Spleen (tissue), 11 donors: ENCODE results near the gene TJP2. TPM values are rescaled to one million over a fixed set of nuclear protein-coding genes. Genes with fewer than 3 reads are reported as not detected.

Source experiments
- DNase-seq: peaks from one replicate; pipeline ENCODE4 v3.0.0-alpha.2; 2020
- H3K27ac ChIP-seq, 8 donors: fragments of 200-600 bp; sonication (generic) in 7 of 8; 1 replicate in 4 of 8; 2 replicates in 4 of 8; pipeline versions ENCODE4 v1.5.0 to v1.8.0; 2016 to 2021; ENCODE audit warnings: inconsistent platforms in 4 of 8, mild to moderate bottlenecking in 4 of 8, moderate library complexity in 1 of 8
- H3K27me3 ChIP-seq, 7 donors: fragments of 200-600 bp; sonication (generic) in 6 of 7; replicated peaks in 1 of 7; 1 replicate in 4 of 7; 2 replicates in 3 of 7; pipeline versions ENCODE4 v1.5.0 to v1.8.0; 2016 to 2021; ENCODE audit warnings: inconsistent platforms in 3 of 7, mild to moderate bottlenecking in 1 of 7
- H3K36me3 ChIP-seq, 6 donors: fragments of 200-600 bp; sonication (generic) in 5 of 6; 1 replicate in 4 of 6; 2 replicates in 2 of 6; pipeline versions ENCODE4 v1.5.0 to v1.8.0; 2016 to 2021; ENCODE audit warnings: inconsistent platforms in 2 of 6
- H3K4me1 ChIP-seq, 6 donors: fragments of 200-600 bp; sonication (generic) in 5 of 6; 1 replicate in 3 of 6; 2 replicates in 3 of 6; pipeline versions ENCODE4 v1.5.0 to v1.8.0; 2016 to 2021; ENCODE audit warnings: inconsistent platforms in 3 of 6
- H3K4me3 ChIP-seq, 8 donors: fragments of 200-600 bp; sonication (generic) in 7 of 8; 1 replicate in 4 of 8; 2 replicates in 4 of 8; pipeline versions ENCODE4 v1.5.0 to v1.8.0; 2016 to 2021; ENCODE audit warnings: inconsistent platforms in 4 of 8, mild to moderate bottlenecking in 4 of 8, moderate library complexity in 2 of 8
- H3K9me3 ChIP-seq, 8 donors: fragments of 200-600 bp; sonication (generic) in 7 of 8; 1 replicate in 4 of 8; 2 replicates in 4 of 8; pipeline versions ENCODE4 v1.5.0 to v1.8.0; 2016 to 2021; ENCODE audit warnings: inconsistent platforms in 4 of 8
- CTCF ChIP-seq, 11 experiments: fragments of 200-600 bp in 7 of 11; fragments of 450-650 bp in 4 of 11; sonication (generic) in 4 of 11; IDR thresholded peaks in 8 of 11; conservative IDR thresholded peaks in 3 of 11; 1 replicate in 7 of 11; 2 replicates in 4 of 11; pipeline versions ENCODE4 v1.4.0 to v1.8.0; 2016 to 2021; ENCODE audit warnings: antibody characterized with exemption in 11 of 11, inconsistent platforms in 4 of 11, mild to moderate bottlenecking in 1 of 11
- POLR2A ChIP-seq, 3 donors: fragments of 450-650 bp; IDR thresholded peaks; one replicate each; pipeline ENCODE4 v1.5.1; 2017; ENCODE audit warnings: antibody characterized with exemption in 3 of 3, mild to moderate bottlenecking in 1 of 3
- POLR2AphosphoS5 ChIP-seq, 3 donors: sonication (generic); formaldehyde crosslinking; IDR thresholded peaks; one replicate each; pipeline ENCODE4 v1.5.1; 2017; ENCODE audit warnings: antibody characterized with exemption in 3 of 3
- WGBS, 5 donors: extraction: QIAGEN DNeasy Blood & Tissue Kit in 3 of 5; methylation state at CpG; one replicate each; pipeline versions ENCODE4 v1.1.5 to v1.1.7; 2013 to 2018; 5-methylcytosine and 5-hydroxymethylcytosine counted together
- intact Hi-C: fragments of 100-400 bp; cut with DNase I; formaldehyde crosslinking; loops from one replicate; pipeline ENCODE4 v1.15.0; 2023; ENCODE audit warnings: low total_unique reads
- polyA plus RNA-seq, 3 donors: library from polyadenylated mRNA; stranded (reverse); fragments of 200-250 nt; gene quantifications; one replicate each; pipeline ENCODE4 v1.2.1, GENCODE V29; 2013
- total RNA-seq, 7 donors: library from RNA; depleted of rRNA in 3 of 7; stranded (reverse); fragments of >200 nt in 3 of 7; fragmentation: NEBNext Ultra II Directional in 4 of 7; extraction: Animal tissue kit (Norgen Biotek cat#: 25700) in 4 of 7; gene quantifications; one replicate each; pipeline versions ENCODE4 v1.1.0 to v1.2.1, GENCODE V29; 2016 to 2021
- donor health status: healthy with polysubstance abuse.
- donor health status: DM: no; HTN: no; CAD: no; lungs with moderate emphysema.
- donor health status: DM: no; HTN: no; CAD: no.
- donor health status: Bipolar disorder and iron deficiency.
- donor health status: healthy.
- donor health status: DM: no; HTN: no; CAD: no.
- donor health status: DM: yes; HTN: yes; CAD: no.

Gene TJP2
- total and polyA plus RNA-seq, 10 donors, result 2.9 to 20.5 (median 15.2) TPM

DNA sequence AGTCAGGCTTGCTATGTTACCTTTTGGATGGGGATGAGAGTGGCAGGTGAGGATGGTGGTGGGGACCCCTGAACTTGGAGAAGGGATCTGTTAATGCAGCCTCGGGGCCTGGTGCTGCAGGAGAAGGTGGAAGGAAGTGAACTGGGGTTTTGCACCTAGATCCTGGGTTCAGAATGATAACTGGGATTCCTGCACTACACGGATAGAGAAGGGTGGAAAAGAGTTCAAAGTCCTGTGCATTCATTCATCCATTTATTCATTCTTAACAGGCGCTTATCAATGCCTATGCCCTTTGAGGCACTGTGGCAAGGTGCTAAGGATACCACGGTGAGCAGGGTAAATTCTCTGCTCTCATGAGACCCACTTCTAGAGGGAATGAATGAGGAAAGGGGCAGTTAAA, 41.7 kb upstream of the TJP2 start:
- no peaks in the 10 kb centered on the region for H3K4me1 ChIP-seq
- H3K27me3 ChIP-seq, result peaks cover 0 to 6% (median 0%) of the 10 kb centered on the region in 7 donors
- no peaks in the 10 kb centered on the region for H3K36me3 ChIP-seq
- H3K27ac ChIP-seq, result no peak overlapping the region
- H3K4me3 ChIP-seq, result no peak overlapping the region
- 85 to 95% (median 87%) methylated on average over 4 of the region's 4 CpGs for WGBS, 5 donors
- no peak for TF ChIP-seq POLR2AphosphoS5 (IDR thresholded peaks at IDR 0.05)
- no peak for TF ChIP-seq POLR2A (IDR thresholded peaks at IDR 0.05)
- no peak for TF ChIP-seq CTCF (IDR thresholded peaks at IDR 0.05 in 8 of 11, conservative IDR thresholded peaks at IDR 0.05 in 3 of 11)
- H3K9me3 ChIP-seq, result no peaks in the 10 kb centered on the region
- intact Hi-C loops, result no loop called here
- no peak for DNase-seq

GRCh38 chr9:69134412-69134811, 39.7 kb upstream of the TJP2 start:
- no peaks in the 10 kb centered on the region for H3K9me3 ChIP-seq
- no peak overlapping the region for H3K27ac ChIP-seq
- TF ChIP-seq POLR2AphosphoS5 (IDR thresholded peaks at IDR 0.05) (no peak), CTCF (IDR thresholded peaks at IDR 0.05 in 8 of 11, conservative IDR thresholded peaks at IDR 0.05 in 3 of 11) (no peak), POLR2A (IDR thresholded peaks at IDR 0.05) (no peak)
- peaks cover 0 to 1% (median 0%) of the 10 kb centered on the region in 7 donors for H3K27me3 ChIP-seq
- H3K4me3 ChIP-seq, result no peak overlapping the region
- H3K36me3 ChIP-seq, result no peaks in the 10 kb centered on the region
- H3K4me1 ChIP-seq, result no peaks in the 10 kb centered on the region
- intact Hi-C loops, result no loop called here
- 82 to 95% (median 87%) methylated on average over 6 of the region's 6 CpGs for WGBS, 5 donors
- no peak for DNase-seq

DNA sequence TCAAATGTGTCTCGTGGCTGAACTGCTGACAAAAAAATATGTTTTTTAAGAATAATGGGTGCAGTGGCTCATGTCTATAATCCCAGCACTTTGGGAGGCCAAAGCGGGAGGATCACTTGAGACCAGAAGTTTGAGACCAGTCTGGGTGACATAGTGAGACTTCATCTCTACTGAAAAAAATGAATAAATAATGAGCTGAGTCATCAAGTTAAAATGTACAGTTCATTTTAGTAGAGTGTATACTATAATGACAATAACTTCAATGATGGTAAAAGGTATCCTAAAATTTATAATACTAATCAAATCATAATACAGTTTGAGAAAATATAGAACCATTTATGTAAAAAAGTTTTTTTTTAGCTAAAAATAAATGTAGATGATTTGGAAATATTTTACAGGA, 37.9 kb upstream of the TJP2 start:
- intact Hi-C loops, result no loop called here
- Histone ChIP-seq H3K36me3 (no peaks in the 10 kb centered on the region), H3K27me3 (no peaks in the 10 kb centered on the region), H3K9me3 (no peaks in the 10 kb centered on the region), H3K27ac (no peak overlapping the region), H3K4me3 (no peak overlapping the region), H3K4me1 (no peaks in the 10 kb centered on the region)
- TF ChIP-seq POLR2A (IDR thresholded peaks at IDR 0.05) (no peak), CTCF (IDR thresholded peaks at IDR 0.05 in 8 of 11, conservative IDR thresholded peaks at IDR 0.05 in 3 of 11) (no peak), POLR2AphosphoS5 (IDR thresholded peaks at IDR 0.05) (no peak)
- WGBS, 5 donors, result 73 to 92% (median 87%) methylated on average over 2 of the region's 2 CpGs
- no peak for DNase-seq

DNA sequence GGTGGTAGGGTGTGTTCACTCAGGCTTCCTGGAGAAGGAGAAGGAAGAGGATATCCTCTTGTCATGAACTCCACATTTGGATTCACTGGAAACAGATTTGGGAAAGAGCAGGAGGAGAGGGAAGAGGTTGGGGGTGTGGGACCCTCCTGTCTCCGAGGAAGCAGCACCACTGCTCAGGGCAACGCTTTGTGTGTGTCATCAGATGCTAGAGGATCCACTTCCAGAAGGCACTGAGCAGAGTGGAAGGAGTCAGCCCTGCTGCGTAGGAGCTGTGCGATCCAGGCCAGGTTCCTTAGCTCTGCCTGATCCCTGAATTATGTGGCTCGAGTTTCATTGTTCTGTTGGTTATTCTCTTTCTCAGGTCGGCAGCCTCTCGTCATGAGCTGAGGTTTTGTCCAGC, 37.3 kb upstream of the TJP2 start:
- no peaks in the 10 kb centered on the region for H3K9me3 ChIP-seq
- H3K4me1 ChIP-seq, result no peaks in the 10 kb centered on the region
- DNase-seq, result no peak
- H3K27ac ChIP-seq, result no peak overlapping the region
- TF ChIP-seq POLR2AphosphoS5 (IDR thresholded peaks at IDR 0.05) (no peak), CTCF (IDR thresholded peaks at IDR 0.05 in 8 of 11, conservative IDR thresholded peaks at IDR 0.05 in 3 of 11) (no peak), POLR2A (IDR thresholded peaks at IDR 0.05) (no peak)
- H3K27me3 ChIP-seq, result no peaks in the 10 kb centered on the region
- 57 to 86% (median 80%) methylated on average over 7 of the region's 7 CpGs for WGBS, 5 donors
- intact Hi-C loops, result no loop called here
- no peak overlapping the region for H3K4me3 ChIP-seq
- H3K36me3 ChIP-seq, result no peaks in the 10 kb centered on the region
